HepG2 (cell line): Measurements from ENCODE around the gene DSTN. TPM values are rescaled to one million over a fixed set of nuclear protein-coding genes. Genes with fewer than 3 reads are reported as not detected.

ENCODE experiments used
- CREM ChIP-seq, 2 experiments: sonication (generic) in 1 of 2; formaldehyde crosslinking in 1 of 2; IDR thresholded peaks; 2 replicates each; pipeline versions ENCODE4 v1.4.0 to v1.6.1; 2016 to 2020; ENCODE audit warnings: antibody characterized with exemption in 1 of 2, mild to moderate bottlenecking in 1 of 2, missing genetic modification reagents in 1 of 2
- MAZ ChIP-seq, 2 experiments: sonication (generic) in 1 of 2; formaldehyde crosslinking in 1 of 2; IDR thresholded peaks; 2 replicates each; pipeline versions ENCODE4 v1.5.0 to v1.6.1; 2012 to 2020; ENCODE audit warnings: low read depth in 2 of 2, mild to moderate bottlenecking in 2 of 2, borderline replicate concordance in 1 of 2, improper control_type of control experiment in 1 of 2, low read length in 1 of 2, missing genetic modification reagents in 1 of 2, moderate library complexity in 1 of 2
- NFE2L2 ChIP-seq: fragments of 150-350 bp; IDR thresholded peaks from 2 replicates; pipeline ENCODE4 v1.6.1; 2014; ENCODE audit warnings: low read length
- ZNF644 ChIP-seq: IDR thresholded peaks from 2 replicates; pipeline ENCODE4 v1.6.1; 2016; ENCODE audit warnings: low read depth
- polyA plus RNA-seq, 8 experiments: library from polyadenylated mRNA; depleted of rRNA in 3 of 8; stranded (reverse) in 7 of 8; unstranded in 1 of 8; fragments of >200 nt; fragmentation: Illumina TruSeq in 4 of 8; extraction: Trizol in 4 of 8; gene quantifications; 2 replicates each; pipeline versions ENCODE4 v1.2.1 to v1.2.3, GENCODE V29; 2011 to 2016; ENCODE audit warnings: low read depth in 4 of 8, missing spikeins in 1 of 8, mixed read lengths in 1 of 8; ENCODE audit not compliant: insufficient read depth in 1 of 8
- total RNA-seq, 5 experiments: library from RNA; depleted of rRNA; stranded (reverse); fragments of >200 nt; fragmentation: Illumina TruSeq; extraction: Trizol; gene quantifications; 2 replicates each; pipeline ENCODE4 v1.2.3, GENCODE V29; 2016; ENCODE audit warnings: low read depth in 1 of 5
- TF ChIP-seq, protein P1 (sequence below): sonication (generic); formaldehyde crosslinking; IDR thresholded peaks from 2 replicates; pipeline ENCODE4 v1.8.1; 2022; ENCODE audit warnings: low read depth, mild to moderate bottlenecking, missing genetic modification reagents
- TF ChIP-seq, protein P2 (sequence below): sonication (generic); formaldehyde crosslinking; IDR thresholded peaks from 2 replicates; pipeline ENCODE4 v1.9.0; 2021; ENCODE audit warnings: missing genetic modification reagents, mild to moderate bottlenecking, borderline replicate concordance
- TF ChIP-seq, protein P3 (sequence below): IDR thresholded peaks from 2 replicates; pipeline ENCODE4 v1.6.1; 2012; ENCODE audit warnings: low read depth, low read length, improper control_type of control experiment

The DSTN gene
- total and polyA plus RNA-seq, 2 of the 13 experiments (the other 11 are each of a cell fraction or from before 2014, with no cell fraction given): 27.6 to 106 TPM

DNA sequence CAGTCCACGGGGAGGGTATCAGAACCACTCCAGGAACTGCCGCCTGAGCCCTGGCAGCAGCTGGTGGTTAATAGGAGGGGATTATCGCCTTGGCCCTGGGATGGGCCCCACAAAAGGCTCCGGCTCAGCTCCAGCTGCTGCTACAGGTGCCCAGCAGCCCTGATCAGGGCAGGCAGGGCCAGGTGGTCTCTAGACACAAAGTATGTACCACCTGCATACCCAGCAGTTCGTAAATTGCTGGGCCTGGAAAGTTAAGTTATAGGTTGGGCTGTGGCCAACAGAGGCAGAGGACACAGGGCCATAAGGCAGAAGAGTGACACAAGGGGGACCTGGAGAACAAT, 77.1 kb downstream of the DSTN start (continued):
- TF ChIP-seq, protein P1, sequence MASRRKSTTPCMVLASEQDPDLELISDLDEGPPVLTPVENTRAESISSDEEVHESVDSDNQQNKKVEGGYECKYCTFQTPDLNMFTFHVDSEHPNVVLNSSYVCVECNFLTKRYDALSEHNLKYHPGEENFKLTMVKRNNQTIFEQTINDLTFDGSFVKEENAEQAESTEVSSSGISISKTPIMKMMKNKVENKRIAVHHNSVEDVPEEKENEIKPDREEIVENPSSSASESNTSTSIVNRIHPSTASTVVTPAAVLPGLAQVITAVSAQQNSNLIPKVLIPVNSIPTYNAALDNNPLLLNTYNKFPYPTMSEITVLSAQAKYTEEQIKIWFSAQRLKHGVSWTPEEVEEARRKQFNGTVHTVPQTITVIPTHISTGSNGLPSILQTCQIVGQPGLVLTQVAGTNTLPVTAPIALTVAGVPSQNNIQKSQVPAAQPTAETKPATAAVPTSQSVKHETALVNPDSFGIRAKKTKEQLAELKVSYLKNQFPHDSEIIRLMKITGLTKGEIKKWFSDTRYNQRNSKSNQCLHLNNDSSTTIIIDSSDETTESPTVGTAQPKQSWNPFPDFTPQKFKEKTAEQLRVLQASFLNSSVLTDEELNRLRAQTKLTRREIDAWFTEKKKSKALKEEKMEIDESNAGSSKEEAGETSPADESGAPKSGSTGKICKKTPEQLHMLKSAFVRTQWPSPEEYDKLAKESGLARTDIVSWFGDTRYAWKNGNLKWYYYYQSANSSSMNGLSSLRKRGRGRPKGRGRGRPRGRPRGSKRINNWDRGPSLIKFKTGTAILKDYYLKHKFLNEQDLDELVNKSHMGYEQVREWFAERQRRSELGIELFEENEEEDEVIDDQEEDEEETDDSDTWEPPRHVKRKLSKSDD: no peak
- TF ChIP-seq CREM (IDR thresholded peaks at IDR 0.05) (no peak), CREM (CRISPR knock-in tag; IDR thresholded peaks at IDR 0.05) (no peak), MAZ (IDR thresholded peaks at IDR 0.05; ENCODE audit: borderline replicate concordance, low read depth, low read length) (no peak), MAZ (CRISPR knock-in tag; IDR thresholded peaks at IDR 0.05; ENCODE audit: low read depth) (no peak), NFE2L2 (no peak), ZNF644 (CRISPR knock-in tag) (no peak)
- TF ChIP-seq, protein P2, sequence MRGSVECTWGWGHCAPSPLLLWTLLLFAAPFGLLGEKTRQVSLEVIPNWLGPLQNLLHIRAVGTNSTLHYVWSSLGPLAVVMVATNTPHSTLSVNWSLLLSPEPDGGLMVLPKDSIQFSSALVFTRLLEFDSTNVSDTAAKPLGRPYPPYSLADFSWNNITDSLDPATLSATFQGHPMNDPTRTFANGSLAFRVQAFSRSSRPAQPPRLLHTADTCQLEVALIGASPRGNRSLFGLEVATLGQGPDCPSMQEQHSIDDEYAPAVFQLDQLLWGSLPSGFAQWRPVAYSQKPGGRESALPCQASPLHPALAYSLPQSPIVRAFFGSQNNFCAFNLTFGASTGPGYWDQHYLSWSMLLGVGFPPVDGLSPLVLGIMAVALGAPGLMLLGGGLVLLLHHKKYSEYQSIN (CRISPR knock-in tag): no peak
- TF ChIP-seq, protein P3, sequence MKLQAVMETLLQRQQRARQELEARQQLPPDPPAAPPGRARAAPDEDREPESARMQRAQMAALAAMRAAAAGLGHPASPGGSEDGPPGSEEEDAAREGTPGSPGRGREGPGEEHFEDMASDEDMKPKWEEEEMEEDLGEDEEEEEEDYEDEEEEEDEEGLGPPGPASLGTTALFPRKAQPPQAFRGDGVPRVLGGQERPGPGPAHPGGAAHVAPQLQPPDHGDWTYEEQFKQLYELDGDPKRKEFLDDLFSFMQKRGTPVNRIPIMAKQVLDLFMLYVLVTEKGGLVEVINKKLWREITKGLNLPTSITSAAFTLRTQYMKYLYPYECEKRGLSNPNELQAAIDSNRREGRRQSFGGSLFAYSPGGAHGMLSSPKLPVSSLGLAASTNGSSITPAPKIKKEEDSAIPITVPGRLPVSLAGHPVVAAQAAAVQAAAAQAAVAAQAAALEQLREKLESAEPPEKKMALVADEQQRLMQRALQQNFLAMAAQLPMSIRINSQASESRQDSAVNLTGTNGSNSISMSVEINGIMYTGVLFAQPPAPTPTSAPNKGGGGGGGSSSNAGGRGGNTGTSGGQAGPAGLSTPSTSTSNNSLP: no peak
